Measurements from ENCODE around the gene TNIK.
"Not testable (repeated sequence)": the region's sequence is repeated elsewhere in the genome, so short reads cannot be mapped to it uniquely, and the experiment has no call there.

Gene TNIK

GRCh38 chr3:171469376-171469775 is 9.2 kb upstream of the TNIK start:
- no peak for DNase-seq (ENCODE audit: low read depth, low spot score)

- DNase-seq (ENCODE audit: low read depth, low spot score) = no peak
Observed at GRCh38 chr3:171468296-171468906, 8.2 kb upstream of the TNIK start.

- DNase-seq (ENCODE audit: low read depth, low spot score) = no peak
Observed at GRCh38 chr3:171465763-171466162, 5.6 kb upstream of the TNIK start.

- DNase-seq (ENCODE audit: low read depth, low spot score) = no peak
Observed at GRCh38 chr3:171464462-171464861, 4.3 kb upstream of the TNIK start.

GRCh38 chr3:171462224-171462623 is 2.0 kb upstream of the TNIK start:
- DNase-seq (ENCODE audit: low read depth, low spot score) = no peak

GRCh38 chr3:171461525-171461917 is 1.3 kb upstream of the TNIK start:
- no peak for DNase-seq (ENCODE audit: low read depth, low spot score)

GRCh38 chr3:171460725-171461524 is 720 bp upstream of the TNIK start:
- DNase-seq (ENCODE audit: low read depth, low spot score) = peak; percentile 7

- peak; percentile 38 for DNase-seq (ENCODE audit: low read depth, low spot score)
Observed at GRCh38 chr3:171459137-171459941, 866 bp downstream of the TNIK start.

GRCh38 chr3:171458864-171459136 is 1.4 kb downstream of the TNIK start:
- no peak for DNase-seq (ENCODE audit: low read depth, low spot score)

- peak; percentile 15 for DNase-seq (ENCODE audit: low read depth, low spot score)
Observed at GRCh38 chr3:171458071-171458863, 1.9 kb downstream of the TNIK start.

- DNase-seq (ENCODE audit: low read depth, low spot score) = no peak
Observed at GRCh38 chr3:171457607-171458061, 2.6 kb downstream of the TNIK start.

GRCh38 chr3:171456765-171457606 is 3.2 kb downstream of the TNIK start:
- no peak for DNase-seq (ENCODE audit: low read depth, low spot score)

GRCh38 chr3:171455603-171456550 is 4.3 kb downstream of the TNIK start:
- no peak for DNase-seq (ENCODE audit: low read depth, low spot score)

GRCh38 chr3:171454041-171454440 is 6.2 kb downstream of the TNIK start:
- no peak for DNase-seq (ENCODE audit: low read depth, low spot score)

- no peak for DNase-seq (ENCODE audit: low read depth, low spot score)
Observed at GRCh38 chr3:171453180-171453886, 6.9 kb downstream of the TNIK start.

GRCh38 chr3:171452328-171452727 is 7.9 kb downstream of the TNIK start:
- no peak for DNase-seq (ENCODE audit: low read depth, low spot score)

- DNase-seq (ENCODE audit: low read depth, low spot score) = no peak
Observed at GRCh38 chr3:171451915-171452314, 8.3 kb downstream of the TNIK start.

GRCh38 chr3:171447579-171447891 is 12.7 kb downstream of the TNIK start:
- not testable (repeated sequence) for DNase-seq (ENCODE audit: low read depth, low spot score)

Measured in activated CD4-positive, CD25-positive, alpha-beta regulatory T cell treated with anti-CD3 and anti-CD28 coated beads, Interleukin-2, amount 50 U/mL, for 16 hours (primary cell).